ENCODE results near the gene PPFIA2.

GRCh38 chr12:81221681-81222080 lies 537.5 kb downstream of the PPFIA2 start:
- TF ChIP-seq GATA2 (IDR thresholded peaks at IDR 0.05; ENCODE audit: low read depth, low read length) (no peak), GATA3 (IDR thresholded peaks at IDR 0.05; ENCODE audit: low read depth, low read length) (no peak)
